Raji (cell line): ENCODE data around the gene RBM38.

Source experiments
- POLR2A ChIP-seq: IDR thresholded peaks from 2 replicates; pipeline ENCODE4 v1.6.1; 2011; ENCODE audit warnings: low read depth, low read length, control low read depth; ENCODE audit not compliant: insufficient read depth

Gene RBM38

GRCh38 chr20:57451431-57451794 is 60.2 kb downstream of the RBM38 start:
- no peak for TF ChIP-seq POLR2A

- no peak for TF ChIP-seq POLR2A
Measured at GRCh38 chr20:57451795-57452661, 60.8 kb downstream of the RBM38 start.

- no peak for TF ChIP-seq POLR2A
Measured at GRCh38 chr20:57455386-57455785, 64.2 kb downstream of the RBM38 start.

- TF ChIP-seq POLR2A = no peak
Measured at GRCh38 chr20:57456116-57456515, 64.9 kb downstream of the RBM38 start.

- no peak for TF ChIP-seq POLR2A
Measured at GRCh38 chr20:57457243-57458095, 66.3 kb downstream of the RBM38 start.

- no peak for TF ChIP-seq POLR2A
Measured at GRCh38 chr20:57458400-57459160, 67.4 kb downstream of the RBM38 start.
